ENCODE measurements around the gene ABCC1.
A peak's percentile ranks its signal among the peaks of the same experiment; 100 is the strongest.

Gene ABCC1

GRCh38 chr16:16051132-16051531 is 101.7 kb downstream of the ABCC1 start:
- no peak for DNase-seq

GRCh38 chr16:16052916-16053315 is 103.5 kb downstream of the ABCC1 start:
- DNase-seq = no peak

GRCh38 chr16:16057102-16057501 is 107.7 kb downstream of the ABCC1 start:
- no peak for DNase-seq

DNA sequence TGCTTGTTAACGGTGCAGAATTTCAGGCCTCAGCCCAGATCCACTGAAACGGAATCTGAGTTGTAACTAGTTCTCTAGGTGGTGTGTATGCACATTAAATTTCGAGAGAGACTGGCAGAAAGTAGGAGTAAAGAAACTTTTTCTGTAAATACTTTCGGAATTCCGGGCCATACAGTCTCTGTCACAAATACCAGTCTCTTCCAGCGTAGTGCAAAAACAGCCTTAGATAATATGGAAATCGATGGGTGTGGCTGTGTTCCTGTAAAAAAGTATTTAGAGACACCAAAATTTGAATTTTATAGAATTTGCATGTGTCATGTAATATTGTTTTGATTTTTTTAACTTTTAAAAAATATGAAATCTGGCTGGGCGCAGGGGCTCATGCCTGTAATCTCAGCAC is 109.7 kb downstream of the ABCC1 start:
- no peak for DNase-seq

DNA sequence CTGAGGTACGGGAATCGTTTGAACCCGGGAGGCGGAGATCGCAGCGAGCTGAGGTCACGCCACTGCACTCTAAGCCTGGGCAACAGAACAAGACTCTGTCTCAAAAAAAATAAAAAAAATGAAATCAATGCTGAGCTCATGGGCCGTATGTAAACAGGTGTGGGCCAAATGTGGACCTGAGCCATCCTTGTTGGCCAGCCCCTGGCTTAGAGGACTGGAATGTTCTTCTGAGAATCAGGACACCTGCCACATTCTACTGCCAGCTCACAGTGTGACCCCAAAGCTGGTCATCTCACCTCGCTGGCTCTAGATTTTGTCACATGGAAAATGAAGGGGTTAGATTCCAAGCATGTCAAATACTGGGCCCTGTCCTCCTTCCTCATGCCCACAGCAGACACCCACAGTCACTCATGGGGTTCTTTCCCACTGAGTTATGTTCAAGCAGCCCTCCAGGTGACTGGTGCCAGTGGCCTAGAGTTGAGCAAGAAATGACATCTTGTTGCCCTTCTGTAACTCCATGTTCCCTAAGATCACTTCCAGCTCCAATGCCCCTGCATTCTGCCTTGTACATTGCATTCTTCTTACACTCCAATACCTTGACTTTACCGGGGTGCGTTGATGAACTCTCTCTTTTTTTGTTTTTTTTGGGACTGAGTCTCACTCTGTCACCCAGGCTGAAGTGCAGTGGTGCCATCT is 110.6 kb downstream of the ABCC1 start:
- no peak for DNase-seq

DNA sequence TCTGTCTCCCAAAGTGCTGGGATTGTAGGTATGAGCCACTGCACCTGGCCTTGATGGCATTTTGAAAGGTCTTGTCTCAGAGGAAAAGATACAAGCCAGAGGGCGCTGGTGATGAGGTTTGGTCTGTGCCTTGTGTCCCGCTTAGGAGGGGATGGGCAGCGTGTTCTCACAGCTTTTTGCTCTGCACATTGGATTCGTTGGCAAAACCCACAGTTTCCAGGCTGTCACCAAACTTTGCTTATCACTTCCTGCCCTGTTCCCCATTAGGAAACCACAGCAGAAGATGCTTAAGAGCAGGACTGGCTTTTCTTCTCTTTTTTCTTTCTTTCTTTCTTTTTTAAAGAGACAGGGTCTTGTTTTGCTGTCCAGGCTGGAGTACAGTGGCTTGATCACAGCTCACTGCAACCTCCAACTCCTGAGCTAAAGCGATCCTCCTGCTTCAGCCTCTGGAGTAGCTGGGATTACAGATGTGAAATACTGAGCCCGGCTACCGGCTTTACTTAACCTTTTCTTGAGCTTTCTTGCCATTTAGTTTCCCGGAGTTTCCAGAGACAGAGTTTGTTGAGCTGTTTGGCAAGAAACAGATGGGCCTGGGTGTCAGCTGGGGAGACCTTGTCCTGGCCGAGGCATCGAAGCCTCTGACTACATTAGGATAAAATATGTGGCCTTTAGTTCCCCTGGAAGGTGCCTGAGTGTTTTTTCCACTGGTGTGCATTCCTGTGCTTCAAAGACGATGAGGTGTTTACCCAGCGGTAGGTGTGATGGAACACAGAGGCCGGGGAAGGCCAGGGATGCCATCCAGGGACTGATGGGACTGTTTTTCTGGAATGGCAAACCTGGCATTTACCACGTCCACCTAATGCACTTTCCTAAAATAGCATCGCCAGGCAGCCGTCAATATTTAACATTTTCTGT is 112.9 kb downstream of the ABCC1 start:
- DNase-seq = peak; percentile 14

DNA sequence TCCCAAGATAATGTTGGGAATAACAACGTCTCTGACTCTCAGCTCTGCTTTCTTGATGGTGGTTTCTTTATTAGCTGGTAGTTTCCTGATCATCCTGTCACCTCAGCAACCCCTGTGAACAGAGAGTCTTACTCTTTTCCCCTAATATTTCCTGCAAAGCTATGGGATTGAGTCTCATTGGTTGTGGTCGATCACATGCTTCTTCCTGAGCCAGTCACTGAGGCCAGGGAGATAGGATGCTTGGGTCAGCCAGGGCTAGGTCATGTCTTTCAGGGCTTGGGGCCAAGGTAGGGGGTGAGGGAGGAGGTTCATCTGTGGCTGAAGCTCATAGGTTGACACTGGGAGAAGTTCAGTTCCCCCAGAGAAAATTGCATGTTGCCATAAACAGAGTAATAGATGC is 114.3 kb downstream of the ABCC1 start:
- no peak for DNase-seq

DNA sequence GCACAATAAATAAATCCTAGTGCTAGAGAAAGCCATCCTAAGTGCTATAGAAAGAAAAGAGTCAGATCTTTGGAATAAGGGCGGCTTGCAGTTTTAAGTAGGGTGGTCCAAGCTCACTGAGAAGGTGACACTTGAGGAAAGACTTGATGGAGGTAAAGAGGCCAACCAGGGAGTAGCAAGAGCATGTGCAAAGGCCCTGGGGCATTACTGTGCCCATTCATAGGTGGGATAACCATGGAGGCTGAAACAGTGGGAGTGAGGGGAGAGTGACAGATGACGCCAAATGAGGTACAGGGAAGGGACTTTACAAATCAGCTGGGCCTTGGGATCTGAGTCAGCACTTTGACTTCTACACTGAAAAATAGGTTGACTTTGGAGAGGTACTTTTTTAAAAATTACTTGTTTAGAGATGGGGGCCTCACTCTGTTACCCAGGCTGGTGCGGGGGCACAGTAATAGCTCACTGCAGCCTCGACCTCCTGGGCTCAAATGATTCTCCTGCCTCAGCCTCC is 115.5 kb downstream of the ABCC1 start:
- DNase-seq = no peak

DNA sequence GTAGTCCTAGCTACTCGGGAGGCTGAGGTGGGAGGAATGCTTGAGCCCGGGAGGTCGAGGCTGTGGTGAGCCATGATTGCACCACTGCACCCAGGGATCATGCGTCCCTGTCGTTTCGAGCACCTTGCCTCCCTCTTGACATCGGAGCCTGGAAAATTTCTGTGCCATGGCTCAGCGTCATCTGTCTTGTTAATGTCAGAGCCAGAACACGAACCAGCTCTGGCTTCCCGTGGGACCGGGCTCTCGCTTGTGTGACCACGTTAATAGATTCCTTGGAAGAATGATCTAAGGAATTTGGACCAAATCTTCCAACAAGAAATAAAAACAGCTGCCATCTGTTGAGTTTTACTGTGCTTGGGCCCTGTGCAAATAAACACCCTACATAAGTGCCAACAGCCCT is 117.7 kb downstream of the ABCC1 start:
- DNase-seq = no peak

DNA sequence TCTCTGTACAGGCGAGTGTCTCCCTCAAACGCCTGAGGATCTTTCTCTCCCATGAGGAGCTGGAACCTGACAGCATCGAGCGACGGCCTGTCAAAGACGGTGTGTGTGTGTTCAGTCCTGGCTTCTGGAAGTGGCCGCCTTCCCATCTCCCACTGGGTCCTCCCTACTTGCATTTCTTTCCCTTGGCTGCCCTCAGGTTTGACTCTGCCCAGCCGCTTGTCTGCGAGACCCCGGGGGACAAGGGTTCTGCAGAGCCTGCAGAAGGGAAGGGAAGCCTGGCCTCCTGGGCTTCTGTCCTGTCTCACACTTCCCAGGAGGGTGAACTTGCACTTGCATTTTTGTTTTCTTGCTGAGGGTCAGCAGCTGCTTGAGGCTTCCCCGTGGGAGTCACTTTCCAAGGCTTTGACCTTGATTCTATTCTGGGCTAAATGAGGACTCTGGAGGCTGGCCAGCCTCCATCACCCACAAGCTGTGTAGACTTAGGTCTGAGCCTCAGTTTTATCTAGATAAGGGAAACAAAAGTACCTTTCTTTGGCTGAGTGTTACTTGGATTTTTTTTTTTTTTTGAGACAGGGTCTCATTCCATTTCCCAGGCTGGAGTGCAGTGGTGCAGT is 122.3 kb downstream of the ABCC1 start:
- no peak for DNase-seq

DNA sequence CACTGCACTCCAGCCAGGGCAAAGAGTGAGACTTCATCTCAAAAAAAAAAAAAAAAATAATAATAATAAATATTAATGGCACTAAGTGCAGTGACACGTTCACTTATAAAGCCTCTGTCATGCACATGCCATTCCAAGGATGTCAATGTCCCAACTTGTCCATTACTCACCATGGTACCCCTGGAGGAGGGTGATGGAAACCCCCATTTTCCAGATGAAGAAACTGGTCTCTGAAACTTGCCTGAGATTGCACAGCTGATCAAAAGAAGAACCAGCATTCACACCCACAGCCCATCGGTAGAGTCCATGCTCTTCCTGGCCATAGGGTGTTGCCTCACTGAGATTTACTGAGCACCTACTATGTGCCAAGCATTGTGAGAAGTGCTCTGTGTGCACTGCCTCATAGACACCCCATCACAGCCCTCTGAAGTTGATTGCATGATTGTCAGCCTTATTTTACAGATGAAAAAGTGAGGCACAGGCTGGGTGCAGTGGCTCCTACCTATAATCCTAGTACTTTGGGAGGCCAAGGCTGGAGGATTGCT is 123.7 kb downstream of the ABCC1 start:
- DNase-seq = no peak

DNA sequence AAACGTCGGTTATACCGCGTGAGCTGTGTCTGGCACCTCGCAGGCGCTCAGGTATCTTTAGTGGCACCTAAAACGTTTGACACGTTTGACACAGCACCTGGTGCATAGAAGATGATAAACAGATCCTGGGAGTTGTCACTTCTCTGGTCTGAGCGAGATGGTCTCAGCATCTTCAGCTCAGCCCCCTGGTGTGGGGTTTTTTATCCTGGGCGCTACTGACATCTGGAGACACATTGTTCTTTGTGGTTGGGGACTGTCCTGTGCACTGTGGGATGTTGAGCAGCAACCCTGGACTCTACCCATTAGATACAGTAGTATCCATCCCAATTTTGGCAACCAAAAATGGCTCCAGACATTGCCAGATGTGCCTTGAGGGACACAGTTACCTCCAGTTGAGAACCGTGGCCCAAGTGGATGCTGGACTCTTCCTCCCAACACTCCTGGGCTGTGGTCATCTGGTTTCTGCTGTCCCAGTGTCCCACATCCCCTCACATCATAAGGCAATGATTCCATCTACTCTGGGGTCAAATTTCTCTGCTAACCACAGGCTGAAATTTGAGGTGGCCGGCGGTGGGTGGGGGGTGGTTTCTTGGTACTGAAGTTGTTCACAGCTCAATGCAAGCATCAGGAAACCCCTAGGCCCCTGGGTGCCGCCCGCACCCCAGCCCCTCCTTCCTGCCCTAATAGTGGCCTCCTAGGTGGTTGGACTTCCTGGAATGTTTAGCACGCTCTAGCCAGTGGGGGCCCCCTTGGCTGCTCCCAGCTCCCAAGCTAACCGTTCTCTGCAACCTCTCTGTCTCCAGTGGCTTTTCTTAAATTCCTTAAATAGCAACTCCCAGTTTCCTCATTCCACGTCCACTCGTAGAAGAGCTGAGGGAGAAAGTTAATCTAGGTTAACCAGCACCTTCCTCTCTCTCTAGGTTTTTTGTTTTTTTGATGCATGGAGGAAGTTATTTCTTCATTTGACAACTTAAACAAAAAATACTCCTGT is 124.8 kb downstream of the ABCC1 start:
- no peak for DNase-seq

DNA sequence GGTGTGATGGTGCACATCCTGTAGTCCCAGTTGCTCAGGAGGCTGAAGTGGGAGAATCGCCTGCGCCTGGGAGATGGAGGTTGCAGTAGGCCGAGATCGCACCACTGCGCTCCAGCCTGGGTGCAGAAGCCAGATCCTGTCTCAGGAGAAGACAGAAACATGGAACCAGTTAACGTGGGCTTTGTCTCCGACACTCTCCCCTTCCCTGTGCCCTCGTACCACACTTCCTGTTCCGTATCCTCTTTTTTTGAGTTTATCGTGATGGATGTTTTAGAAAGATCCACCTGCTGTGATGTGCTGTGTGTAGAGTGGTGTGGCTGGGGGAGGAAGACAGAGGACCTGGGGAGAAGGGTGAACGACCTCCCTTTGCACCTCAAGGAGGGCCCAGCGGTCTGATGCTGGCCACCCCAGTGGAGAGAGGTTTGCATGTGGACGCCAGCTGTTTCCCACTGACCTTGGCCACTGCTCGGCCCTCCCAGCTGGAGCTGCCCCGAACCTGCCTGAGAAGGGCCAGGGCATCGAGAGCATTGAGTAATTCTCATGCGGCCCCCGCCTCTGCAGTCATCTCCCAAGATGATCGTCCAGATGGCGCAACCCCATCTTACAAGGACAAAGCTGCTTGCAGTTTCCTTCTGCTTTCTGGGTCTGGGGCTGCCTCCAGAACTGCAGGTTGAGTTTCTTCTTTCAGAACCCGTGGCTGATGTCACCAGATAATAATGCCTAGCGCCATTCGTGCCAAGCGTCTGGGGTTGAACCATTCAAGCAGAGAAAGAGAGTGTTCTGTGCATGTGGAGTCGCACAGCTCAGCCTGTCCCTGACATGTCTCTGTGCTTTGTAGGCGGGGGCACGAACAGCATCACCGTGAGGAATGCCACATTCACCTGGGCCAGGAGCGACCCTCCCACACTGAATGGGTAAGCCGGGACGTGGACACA is 126.3 kb downstream of the ABCC1 start:
- peak; percentile 3 for DNase-seq

DNA sequence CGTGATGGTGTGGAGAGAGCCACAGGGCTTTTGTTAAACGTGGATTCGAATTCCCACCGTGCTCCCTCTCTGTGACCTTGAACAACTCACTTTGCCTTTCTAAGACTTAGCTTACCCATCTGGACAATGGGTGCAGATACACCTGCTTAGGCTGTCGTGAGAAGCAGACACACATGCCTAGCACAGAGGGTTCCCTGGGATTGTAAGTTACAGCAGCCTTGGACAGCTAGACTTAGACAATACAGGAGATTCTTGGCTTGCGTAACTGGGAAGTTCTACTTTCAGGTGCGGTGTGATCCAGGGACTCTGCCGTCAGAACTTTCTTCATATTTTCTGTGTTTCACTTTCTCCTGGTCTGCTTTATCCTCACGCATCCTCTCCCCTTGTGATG is 127.0 kb downstream of the ABCC1 start:
- DNase-seq = no peak

DNA sequence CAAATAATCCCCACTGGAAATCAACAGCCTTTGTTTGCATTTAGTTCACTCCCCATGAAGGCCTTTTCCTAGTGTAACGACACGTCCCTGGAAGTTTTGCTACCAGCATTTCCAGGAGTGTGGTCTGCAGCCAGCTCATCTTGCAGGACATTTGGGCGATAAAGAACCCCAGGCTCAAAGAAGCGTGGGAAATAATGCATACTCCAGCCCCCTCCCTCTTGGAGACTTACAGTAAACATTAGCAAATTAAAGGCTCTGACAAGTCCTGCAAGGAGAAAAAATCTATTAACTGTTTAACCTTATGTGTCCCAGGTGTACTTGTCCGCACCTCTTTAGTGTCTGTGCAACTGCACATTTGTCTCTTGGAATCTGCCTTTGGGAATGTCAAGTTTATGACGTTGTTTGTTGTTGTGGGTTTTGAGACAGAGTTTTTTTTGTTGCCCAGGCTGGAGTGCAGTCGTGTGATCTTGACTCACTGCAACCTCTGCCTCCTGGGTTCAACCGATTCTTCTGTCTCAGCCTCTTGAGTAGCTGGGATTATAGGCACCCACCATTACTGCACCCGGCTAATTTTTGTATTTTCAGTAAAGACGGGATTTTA is 131.1 kb downstream of the ABCC1 start:
- no peak for DNase-seq

- no peak for DNase-seq
Measured at GRCh38 chr16:16081141-16081540, 131.7 kb downstream of the ABCC1 start.

DNA sequence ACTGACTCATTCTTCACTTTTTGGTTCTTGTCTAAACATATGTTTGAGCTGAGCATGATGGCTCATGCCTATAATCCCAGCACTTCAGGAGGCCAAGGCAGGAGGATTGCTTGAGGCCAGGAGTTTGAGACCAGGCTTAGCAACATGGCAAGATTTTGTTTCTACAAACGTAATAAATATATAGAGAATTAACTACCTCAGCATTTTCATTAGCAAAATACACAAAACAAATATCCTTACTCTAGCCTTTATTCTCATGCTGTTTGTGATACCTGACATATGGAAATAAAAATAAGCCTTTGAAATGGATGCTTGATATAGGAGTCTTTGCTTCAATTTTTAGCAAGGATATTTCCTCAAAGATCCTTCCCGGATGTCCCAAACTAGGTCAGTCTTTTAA is 132.8 kb downstream of the ABCC1 start:
- no peak for DNase-seq

- DNase-seq = peak; percentile 24
Measured at GRCh38 chr16:16083421-16084156, 134.2 kb downstream of the ABCC1 start.

GRCh38 chr16:16084874-16085273 is 135.5 kb downstream of the ABCC1 start:
- no peak for DNase-seq

All from CD4-positive, alpha-beta T cell treated with Interleukin-4 for 4 hours (primary cell).